Neural progenitor cell (in vitro differentiated cells): Measurements from ENCODE around the gene METTL14. TPM values are rescaled to one million over a fixed set of nuclear protein-coding genes. Genes with fewer than 3 reads are reported as not detected.

Experiments used
- DNase-seq: peaks from one replicate; pipeline ENCODE4 v3.0.0-alpha.2; 2016; ENCODE audit warnings: low spot score
- H2AFZ ChIP-seq: fragments of 200-600 bp; sonication (generic); replicated peaks from 2 replicates; pipeline ENCODE4 v1.6.1; 2016; ENCODE audit warnings: antibody characterized with exemption
- H3F3A ChIP-seq: fragments of 200-600 bp; sonication (generic); 2 replicates; pipeline ENCODE4 v1.6.1; 2016; ENCODE audit warnings: antibody characterized with exemption, low read depth
- H3K27ac ChIP-seq: fragments of 200-600 bp; sonication (generic); 2 replicates; pipeline ENCODE4 v1.5.1; 2016; ENCODE audit warnings: mild to moderate bottlenecking
- H3K27me3 ChIP-seq: fragments of 200-600 bp; sonication (generic); 2 replicates; pipeline ENCODE4 v1.6.1; 2016; ENCODE audit warnings: mild to moderate bottlenecking, moderate library complexity
- H3K36me3 ChIP-seq: fragments of 200-600 bp; sonication (generic); 2 replicates; pipeline ENCODE4 v1.5.1; 2016
- H3K4me1 ChIP-seq: fragments of 200-600 bp; sonication (generic); 2 replicates; pipeline ENCODE4 v1.6.1; 2016; ENCODE audit warnings: mixed run types
- H3K4me2 ChIP-seq: fragments of 200-600 bp; sonication (generic); 2 replicates; pipeline ENCODE4 v1.6.1; 2016
- H3K4me3 ChIP-seq: fragments of 200-600 bp; sonication (generic); 2 replicates; pipeline ENCODE4 v1.5.1; 2016
- H3K79me2 ChIP-seq: fragments of 200-600 bp; sonication (generic); 2 replicates; pipeline ENCODE4 v1.6.1; 2016; ENCODE audit warnings: low read depth
- H3K9ac ChIP-seq: fragments of 200-600 bp; sonication (generic); 2 replicates; pipeline ENCODE4 v1.6.1; 2016
- H3K9me3 ChIP-seq: fragments of 200-600 bp; sonication (generic); 2 replicates; pipeline ENCODE4 v1.5.1; 2016; ENCODE audit warnings: low read depth
- H4K20me1 ChIP-seq: fragments of 200-600 bp; sonication (generic); 2 replicates; pipeline ENCODE4 v1.6.1; 2016; ENCODE audit warnings: low read depth
- H3K27ac Mint-ChIP-seq: 3 replicates; pipeline ENCODE4 v1.8.0; 2021; ENCODE audit warnings: mixed read lengths
- H3K27me3 Mint-ChIP-seq: 2 replicates; pipeline ENCODE4 v1.8.0; 2022; ENCODE audit warnings: low read depth, mild to moderate bottlenecking, inconsistent platforms, moderate library complexity, mixed read lengths; ENCODE audit not compliant: insufficient read depth
- H3K36me3 Mint-ChIP-seq: 3 replicates; pipeline ENCODE4 v1.8.0; 2021; ENCODE audit warnings: mixed read lengths
- H3K4me1 Mint-ChIP-seq: 3 replicates; pipeline ENCODE4 v1.8.0; 2021; ENCODE audit warnings: mixed read lengths
- H3K4me3 Mint-ChIP-seq: 3 replicates; pipeline ENCODE4 v1.8.0; 2021; ENCODE audit warnings: mild to moderate bottlenecking, moderate library complexity, mixed read lengths
- H3K9me3 Mint-ChIP-seq: 3 replicates; pipeline ENCODE4 v1.8.0; 2020; ENCODE audit warnings: mixed read lengths
- CTCF ChIP-seq: fragments of 200-600 bp; sonication (generic); IDR thresholded peaks from 2 replicates; pipeline ENCODE4 v1.5.1; 2017; ENCODE audit warnings: antibody characterized with exemption, mild to moderate bottlenecking
- EZH2 ChIP-seq: fragments of 200-600 bp; sonication (generic); IDR thresholded peaks from 2 replicates; pipeline ENCODE4 v1.6.1; 2017; ENCODE audit warnings: antibody characterized with exemption, mild to moderate bottlenecking, moderate library complexity
- EZH2phosphoT487 ChIP-seq: fragments of 200-600 bp; sonication (generic); IDR thresholded peaks from 2 replicates; pipeline ENCODE4 v1.6.1; 2017; ENCODE audit warnings: antibody characterized with exemption
- total RNA-seq: library from RNA; depleted of rRNA; stranded (reverse); fragments of >200 nt; gene quantifications from 2 replicates; pipeline ENCODE4 v1.2.3, GENCODE V29; 2015; ENCODE audit warnings: low replicate concordance

Gene METTL14
- total RNA-seq, 1 donor from 2014 or later: 43.2 TPM

GRCh38 chr4:118732591-118733330, 47.6 kb downstream of the METTL14 start:
- H3K27ac ChIP-seq: no peak overlapping the region

GRCh38 chr4:118734491-118735205, 49.5 kb downstream of the METTL14 start:
- Histone ChIP-seq H3K9me3 (no peaks in the 10 kb centered on the region), H3K79me2 (no peaks in the 10 kb centered on the region), H3K4me1 (no peaks in the 10 kb centered on the region), H3K4me3 (no peak overlapping the region), H3K27ac (no peak overlapping the region), H3K4me2 (no peak overlapping the region), H4K20me1 (no peaks in the 10 kb centered on the region), H3K9ac (no peak overlapping the region), H2AFZ (no peak overlapping the region), H3F3A (no peaks in the 10 kb centered on the region), H3K36me3 (no peaks in the 10 kb centered on the region), H3K27me3 (no peaks in the 10 kb centered on the region)
- H3K27ac Mint-ChIP-seq: no peak overlapping the region
- DNase-seq: no peak
- H3K4me1 Mint-ChIP-seq: no peaks in the 10 kb centered on the region
- no peak overlapping the region for H3K4me3 Mint-ChIP-seq
- peaks cover 3% of the 10 kb centered on the region for H3K36me3 Mint-ChIP-seq
- H3K27me3 Mint-ChIP-seq: no peaks in the 10 kb centered on the region
- TF ChIP-seq EZH2phosphoT487 (no peak), CTCF (no peak), EZH2 (no peak)
- H3K9me3 Mint-ChIP-seq: no peaks in the 10 kb centered on the region

More at GRCh38 chr4:118732591-118733330, 47.6 kb downstream of the METTL14 start:
- H3K9me3 ChIP-seq: no peaks in the 10 kb centered on the region
- no peaks in the 10 kb centered on the region for H3K27me3 ChIP-seq
- no peak overlapping the region for H3K4me2 ChIP-seq
- Mint-ChIP-seq H3K9me3 (no peaks in the 10 kb centered on the region), H3K27me3 (no peaks in the 10 kb centered on the region), H3K27ac (no peak overlapping the region), H3K36me3 (peaks cover 5% of the 10 kb centered on the region), H3K4me1 (no peaks in the 10 kb centered on the region), H3K4me3 (no peak overlapping the region)
- no peak overlapping the region for H3K9ac ChIP-seq
- H3K4me3 ChIP-seq: no peak overlapping the region
- H2AFZ ChIP-seq: no peak overlapping the region
- H4K20me1 ChIP-seq: no peaks in the 10 kb centered on the region
- H3K4me1 ChIP-seq: no peaks in the 10 kb centered on the region
- H3K36me3 ChIP-seq: no peaks in the 10 kb centered on the region
- TF ChIP-seq CTCF: no peak
- no peak for TF ChIP-seq EZH2phosphoT487
- TF ChIP-seq EZH2: no peak
- H3F3A ChIP-seq: no peaks in the 10 kb centered on the region
- DNase-seq: no peak
- H3K79me2 ChIP-seq: no peaks in the 10 kb centered on the region

GRCh38 chr4:118736900-118737299, 51.7 kb downstream of the METTL14 start:
- no peak overlapping the region for H3K4me3 ChIP-seq
- H3K79me2 ChIP-seq: no peaks in the 10 kb centered on the region
- Mint-ChIP-seq H3K27me3 (no peaks in the 10 kb centered on the region), H3K4me3 (no peak overlapping the region), H3K4me1 (no peaks in the 10 kb centered on the region), H3K27ac (no peak overlapping the region), H3K9me3 (no peaks in the 10 kb centered on the region), H3K36me3 (peaks cover 3% of the 10 kb centered on the region)
- no peaks in the 10 kb centered on the region for H3F3A ChIP-seq
- no peak for TF ChIP-seq EZH2
- TF ChIP-seq EZH2phosphoT487: no peak
- TF ChIP-seq CTCF: no peak
- H4K20me1 ChIP-seq: no peaks in the 10 kb centered on the region
- DNase-seq: no peak
- no peak overlapping the region for H3K9ac ChIP-seq
- H3K27me3 ChIP-seq: no peaks in the 10 kb centered on the region
- H3K4me2 ChIP-seq: no peak overlapping the region
- no peak overlapping the region for H3K27ac ChIP-seq
- no peaks in the 10 kb centered on the region for H3K36me3 ChIP-seq
- no peaks in the 10 kb centered on the region for H3K9me3 ChIP-seq
- no peaks in the 10 kb centered on the region for H3K4me1 ChIP-seq
- H2AFZ ChIP-seq: no peak overlapping the region
